ENCODE data around the gene FGF5. TPM values are rescaled to one million over a fixed set of nuclear protein-coding genes. Genes with fewer than 3 reads are reported as not detected.
"Not testable (repeated sequence)": the region's sequence is repeated elsewhere in the genome, so short reads cannot be mapped to it uniquely, and the experiment has no call there.

The FGF5 gene, protein sequence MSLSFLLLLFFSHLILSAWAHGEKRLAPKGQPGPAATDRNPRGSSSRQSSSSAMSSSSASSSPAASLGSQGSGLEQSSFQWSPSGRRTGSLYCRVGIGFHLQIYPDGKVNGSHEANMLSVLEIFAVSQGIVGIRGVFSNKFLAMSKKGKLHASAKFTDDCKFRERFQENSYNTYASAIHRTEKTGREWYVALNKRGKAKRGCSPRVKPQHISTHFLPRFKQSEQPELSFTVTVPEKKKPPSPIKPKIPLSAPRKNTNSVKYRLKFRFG
- total RNA-seq = 0.97 TPM
- long read RNA-seq, full-length matches to known transcripts = 5 of 5 reads
- long read RNA-seq, partial matches to known transcripts = 0 of 5 reads
- long read RNA-seq, other reads (novel, unspliced or antisense) = 0 of 5 reads

DNA sequence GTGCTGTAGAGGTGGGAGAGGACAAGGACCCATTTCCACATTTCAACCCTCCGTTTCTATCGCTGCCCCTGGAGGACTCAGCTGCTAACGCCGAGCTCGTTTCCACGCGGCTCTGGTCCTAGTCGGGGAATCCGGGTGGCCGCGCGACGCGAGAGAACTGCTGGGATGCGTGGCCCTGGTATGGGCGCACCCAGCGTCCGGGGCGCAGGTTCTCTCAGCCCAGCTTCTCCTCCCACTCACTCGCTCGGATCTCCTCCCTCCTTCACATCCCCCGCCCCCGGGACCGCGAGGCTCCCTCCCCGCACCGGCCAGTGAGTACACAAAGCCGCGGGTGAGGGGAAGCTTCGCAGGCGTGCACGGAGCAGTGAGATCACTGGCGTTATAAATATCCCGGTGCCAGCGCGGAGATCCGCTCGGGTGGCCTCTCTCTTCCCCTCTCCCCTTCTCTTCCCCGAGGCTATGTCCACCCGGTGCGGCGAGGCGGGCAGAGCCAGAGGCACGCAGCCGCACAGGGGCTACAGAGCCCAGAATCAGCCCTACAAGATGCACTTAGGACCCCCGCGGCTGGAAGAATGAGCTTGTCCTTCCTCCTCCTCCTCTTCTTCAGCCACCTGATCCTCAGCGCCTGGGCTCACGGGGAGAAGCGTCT lies at the start of gene FGF5:
TSS of gene FGF5 (plus strand) at position 412 of the 649 bp plus-strand sequence. CDS start at position 573, 161 bp downstream.
- ATAC-seq = peak; percentile 94
- intact Hi-C loops (cut with micrococcal nuclease) = no loop called here
- peak; percentile 61 for DNase-seq

GRCh38 chr4:80219301-80220025 lies 47.0 kb upstream of the FGF5 start:
- DNase-seq = no peak
- intact Hi-C loops (cut with micrococcal nuclease) = loop anchor here (5.0 to 10.0 kb wide), 3 partner anchors 37 to 1267 kb away; no protein-coding TSS in a partner anchor
- ATAC-seq = no peak

DNA sequence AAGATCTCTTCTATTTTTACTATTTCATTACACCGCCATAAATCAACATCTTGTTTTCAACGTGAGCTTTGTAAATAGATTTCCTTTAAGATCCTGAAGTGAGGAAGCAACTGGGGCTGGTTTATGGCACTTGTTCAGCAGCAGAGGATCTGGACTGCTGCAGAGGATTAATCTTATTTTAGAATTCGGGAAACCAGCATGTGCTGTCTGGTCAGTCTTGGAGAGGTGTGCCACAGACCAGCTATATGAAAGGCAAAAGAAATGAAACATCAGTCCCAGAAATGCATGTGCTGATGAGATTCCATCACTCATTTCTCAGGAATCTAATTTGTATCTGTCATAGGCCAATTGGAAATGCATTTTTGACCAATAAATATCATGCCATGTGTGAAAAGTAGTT lies 45.8 kb upstream of the FGF5 start:
- ATAC-seq (no peak), DNase-seq (no peak)
- intact Hi-C loops (cut with micrococcal nuclease) = no loop called here

DNA sequence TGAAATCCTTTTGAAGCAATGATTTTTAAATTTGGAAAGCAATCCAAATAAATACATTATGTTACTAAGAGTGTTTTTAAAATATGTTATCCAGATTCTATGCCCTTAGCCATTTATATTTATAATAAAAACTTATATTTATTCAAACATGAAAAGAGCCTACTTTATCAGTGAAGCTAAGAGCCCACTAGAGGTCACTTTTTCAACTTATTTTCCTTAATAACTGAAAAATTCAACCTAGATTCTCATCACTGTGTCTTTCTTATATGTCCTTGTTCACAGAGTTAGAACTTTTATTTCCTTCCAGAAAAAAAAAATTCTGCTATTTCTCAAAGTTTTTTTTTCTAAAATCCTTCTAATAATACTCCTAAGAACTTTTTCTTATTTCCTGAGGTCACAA lies 45.3 kb upstream of the FGF5 start:
- intact Hi-C loops (cut with micrococcal nuclease) = no loop called here
- ATAC-seq (no peak), DNase-seq (no peak)

GRCh38 chr4:80225595-80225994 lies 40.9 kb upstream of the FGF5 start:
- intact Hi-C loops (cut with micrococcal nuclease) = no loop called here
- DNase-seq (no peak), ATAC-seq (no peak)

DNA sequence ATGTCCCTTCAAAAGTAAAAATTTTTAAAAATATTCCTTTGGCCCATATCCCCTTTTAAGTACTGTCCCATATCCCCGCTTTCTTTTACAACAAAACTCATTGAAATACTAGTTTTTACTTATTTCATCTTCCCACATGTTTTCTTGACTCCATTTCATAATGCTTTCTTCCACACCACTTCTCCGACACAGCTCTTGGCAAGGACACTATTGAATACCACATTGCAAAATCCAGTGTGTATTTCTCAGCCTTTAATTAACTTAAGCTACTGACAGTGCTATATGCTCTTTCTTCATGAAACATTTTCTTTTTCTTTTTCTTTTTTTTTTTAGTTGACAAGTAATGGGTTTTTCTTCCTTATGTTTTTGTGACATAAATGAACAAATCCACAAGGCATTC lies 40.4 kb upstream of the FGF5 start:
- DNase-seq (no peak), ATAC-seq (no peak)
- intact Hi-C loops (cut with micrococcal nuclease) = no loop called here

GRCh38 chr4:80228460-80228859 lies 38.0 kb upstream of the FGF5 start:
- DNase-seq (no peak), ATAC-seq (no peak)
- intact Hi-C loops (cut with micrococcal nuclease) = no loop called here

DNA sequence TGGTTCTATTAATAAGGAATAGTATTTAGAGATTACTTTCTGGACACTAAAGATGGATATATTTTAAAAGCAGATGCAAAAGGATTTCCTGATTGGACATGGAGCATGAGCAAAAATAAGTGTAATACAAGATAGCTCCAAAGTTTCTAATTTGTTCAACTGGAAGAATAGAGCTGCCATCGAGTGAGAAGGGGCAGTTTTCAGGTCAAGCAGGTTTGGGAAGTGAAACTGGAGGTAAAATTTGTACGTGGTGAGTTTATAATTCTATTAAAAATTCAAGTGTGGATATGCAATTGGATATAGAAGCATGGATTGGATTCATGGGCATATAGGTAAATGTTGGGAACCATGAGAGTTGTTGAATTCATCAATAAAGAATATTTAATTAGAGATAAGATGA lies 37.3 kb upstream of the FGF5 start:
- DNase-seq = no peak
- no peak for ATAC-seq
- intact Hi-C loops (cut with micrococcal nuclease) = no loop called here

DNA sequence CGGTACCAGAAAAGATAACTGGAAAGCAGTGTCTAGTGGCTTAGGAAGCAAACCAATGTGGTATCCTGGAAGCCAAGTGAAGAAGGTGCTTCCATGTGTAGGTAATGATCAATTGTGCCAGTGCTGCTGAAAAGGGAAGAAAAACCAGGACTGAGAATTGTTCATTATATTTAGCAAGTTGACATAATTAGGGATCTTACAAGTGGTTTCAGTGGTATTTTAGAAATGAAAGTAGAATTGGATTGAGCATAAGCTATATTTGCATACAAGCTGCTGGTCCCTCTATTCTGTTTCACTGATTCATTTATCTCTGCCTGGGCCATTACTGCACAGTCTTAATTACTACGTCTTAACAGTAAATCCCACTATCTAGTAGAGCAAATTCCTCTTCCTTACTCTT lies 36.9 kb upstream of the FGF5 start:
- ATAC-seq = no peak
- DNase-seq = no peak
- intact Hi-C loops (cut with micrococcal nuclease) = no loop called here

GRCh38 chr4:80231180-80231579 lies 35.3 kb upstream of the FGF5 start:
- DNase-seq = no peak
- ATAC-seq = no peak
- intact Hi-C loops (cut with micrococcal nuclease) = no loop called here

GRCh38 chr4:80232707-80233370 lies 33.6 kb upstream of the FGF5 start:
- ATAC-seq (no peak), DNase-seq (no peak)
- intact Hi-C loops (cut with micrococcal nuclease) = no loop called here

DNA sequence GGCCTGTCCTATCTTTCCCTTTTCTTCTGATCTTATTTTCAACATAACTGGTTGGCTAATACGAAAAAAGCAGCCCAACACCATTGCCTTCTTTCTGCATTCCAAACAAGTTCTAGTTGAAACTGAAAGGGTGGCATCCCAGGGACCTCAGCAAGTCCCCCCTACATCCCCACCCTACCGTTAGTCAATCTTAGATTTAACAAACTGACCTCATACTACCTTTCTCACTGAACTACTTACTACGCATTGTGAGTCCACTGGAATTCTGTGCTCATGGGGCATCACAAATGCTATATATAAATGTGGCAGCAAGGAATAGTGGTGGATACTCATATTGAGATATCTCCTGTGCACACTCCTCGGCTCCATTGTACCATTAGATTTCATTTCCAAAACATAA lies 33.1 kb upstream of the FGF5 start:
- no peak for DNase-seq

GRCh38 chr4:80235451-80235850 lies 31.0 kb upstream of the FGF5 start:
- intact Hi-C loops (cut with micrococcal nuclease) = no loop called here
- ATAC-seq (no peak), DNase-seq (no peak)

More for the DNA sequence above, 33.1 kb upstream of the FGF5 start:
- intact Hi-C loops (cut with micrococcal nuclease) = no loop called here
- ATAC-seq = no peak

- DNase-seq (no peak), ATAC-seq (no peak)
- intact Hi-C loops (cut with micrococcal nuclease) = no loop called here
Observed at GRCh38 chr4:80237992-80238391, 28.5 kb upstream of the FGF5 start.

- intact Hi-C loops (cut with micrococcal nuclease) = no loop called here
- ATAC-seq = no peak
- no peak for DNase-seq
Observed at GRCh38 chr4:80239480-80240150, 26.8 kb upstream of the FGF5 start.

DNA sequence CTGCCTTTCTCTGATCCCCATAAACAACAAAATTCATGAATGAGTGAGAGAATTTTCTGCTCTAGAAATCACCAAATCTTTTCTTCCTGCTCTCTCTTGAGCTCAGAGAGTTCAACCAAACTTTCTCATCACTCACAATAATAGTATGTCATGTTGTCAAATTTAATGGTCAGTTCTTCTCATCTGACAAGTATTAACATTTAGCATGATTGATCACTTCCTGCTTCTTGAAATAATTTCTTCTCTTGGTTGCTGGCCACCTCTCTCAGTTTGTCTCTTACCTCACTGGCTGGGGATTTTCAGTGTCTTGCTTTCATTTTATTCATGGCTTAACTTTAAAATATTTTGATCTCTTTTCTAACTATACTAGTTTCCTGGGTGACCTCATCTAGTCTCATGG lies 25.5 kb upstream of the FGF5 start:
- no peak for ATAC-seq
- DNase-seq = no peak
- intact Hi-C loops (cut with micrococcal nuclease) = no loop called here

- DNase-seq (no peak), ATAC-seq (peak; percentile 77)
- intact Hi-C loops (cut with micrococcal nuclease) = no loop called here
Observed at GRCh38 chr4:80243274-80244018, 23.0 kb upstream of the FGF5 start.

DNA sequence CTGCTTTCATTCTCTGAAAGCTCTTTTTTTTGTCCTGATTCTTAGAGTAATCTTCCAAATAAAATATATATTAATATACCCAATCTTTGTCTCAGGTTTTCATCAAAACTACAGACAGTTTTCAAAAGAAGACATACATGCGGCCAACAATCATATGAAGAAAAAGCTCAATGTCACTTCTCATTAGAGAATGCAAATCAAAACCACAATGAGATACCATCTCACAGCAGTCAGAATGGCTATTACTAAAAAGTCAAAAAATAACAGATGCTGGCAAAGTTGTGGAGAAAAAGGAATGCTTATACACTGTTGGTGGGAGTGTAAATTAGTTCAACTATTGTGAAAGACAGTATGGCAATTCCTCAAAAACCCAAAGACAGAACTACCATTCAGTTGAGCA lies 19.0 kb upstream of the FGF5 start:
- intact Hi-C loops (cut with micrococcal nuclease); ATAC-seq: not testable (repeated sequence)

More for the DNA sequence above, 19.0 kb upstream of the FGF5 start:
- not testable (repeated sequence) for DNase-seq
